Testis (tissue), 2 donors: ENCODE measurements around the gene METTL16.

Experiments used
- POLR2A ChIP-seq: fragments of 450-650 bp; IDR thresholded peaks from one replicate; pipeline ENCODE4 v1.6.1; 2017; ENCODE audit warnings: antibody characterized with exemption, mild to moderate bottlenecking, moderate library complexity
- TF ChIP-seq, protein P1 (sequence below), 3 experiments: fragments of 450-650 bp in 2 of 3; fragments of 200-600 bp in 1 of 3; sonication (generic) in 1 of 3; IDR thresholded peaks; one replicate each; pipeline ENCODE4 v1.5.1; 2016 to 2019; ENCODE audit warnings: antibody characterized with exemption in 3 of 3, mild to moderate bottlenecking in 2 of 3, moderate library complexity in 1 of 3

DNA sequence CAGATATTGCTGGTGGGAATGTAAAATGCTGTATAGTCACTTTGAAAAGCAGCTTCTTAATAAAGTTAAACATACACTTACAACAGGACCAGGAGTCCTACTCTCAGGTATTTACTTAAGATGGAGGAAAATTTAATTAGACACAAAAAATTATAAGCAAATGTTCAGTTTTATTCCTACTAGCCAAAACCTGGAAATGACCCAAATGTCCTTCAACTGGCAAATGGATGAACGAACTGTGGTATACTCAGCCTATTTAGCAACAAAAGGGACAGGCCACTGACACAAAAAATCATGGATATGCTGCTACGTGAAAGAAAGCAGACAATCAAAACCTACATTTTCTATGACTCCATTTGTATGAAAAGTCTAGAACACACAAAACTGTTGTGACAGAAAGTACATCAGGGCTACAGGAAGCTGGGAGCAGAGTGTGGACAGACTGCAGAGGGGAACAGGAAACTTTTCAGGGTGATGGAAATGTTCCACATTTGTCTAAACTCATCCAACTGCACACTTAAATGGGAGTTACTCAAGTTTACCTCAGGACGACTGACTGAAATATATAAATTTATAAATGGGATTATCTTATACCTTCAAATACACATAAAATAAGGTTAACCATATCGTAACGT is 61.6 kb downstream of the METTL16 start:
- no peak for TF ChIP-seq POLR2A
- TF ChIP-seq, protein P1, sequence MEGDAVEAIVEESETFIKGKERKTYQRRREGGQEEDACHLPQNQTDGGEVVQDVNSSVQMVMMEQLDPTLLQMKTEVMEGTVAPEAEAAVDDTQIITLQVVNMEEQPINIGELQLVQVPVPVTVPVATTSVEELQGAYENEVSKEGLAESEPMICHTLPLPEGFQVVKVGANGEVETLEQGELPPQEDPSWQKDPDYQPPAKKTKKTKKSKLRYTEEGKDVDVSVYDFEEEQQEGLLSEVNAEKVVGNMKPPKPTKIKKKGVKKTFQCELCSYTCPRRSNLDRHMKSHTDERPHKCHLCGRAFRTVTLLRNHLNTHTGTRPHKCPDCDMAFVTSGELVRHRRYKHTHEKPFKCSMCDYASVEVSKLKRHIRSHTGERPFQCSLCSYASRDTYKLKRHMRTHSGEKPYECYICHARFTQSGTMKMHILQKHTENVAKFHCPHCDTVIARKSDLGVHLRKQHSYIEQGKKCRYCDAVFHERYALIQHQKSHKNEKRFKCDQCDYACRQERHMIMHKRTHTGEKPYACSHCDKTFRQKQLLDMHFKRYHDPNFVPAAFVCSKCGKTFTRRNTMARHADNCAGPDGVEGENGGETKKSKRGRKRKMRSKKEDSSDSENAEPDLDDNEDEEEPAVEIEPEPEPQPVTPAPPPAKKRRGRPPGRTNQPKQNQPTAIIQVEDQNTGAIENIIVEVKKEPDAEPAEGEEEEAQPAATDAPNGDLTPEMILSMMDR (IDR thresholded peaks at IDR 0.05) = no peak
